ENCODE results near the gene PLEKHA7.
"Not testable (repeated sequence)": the region's sequence is repeated elsewhere in the genome, so short reads cannot be mapped to it uniquely, and the experiment has no call there.

PLEKHA7 gene

DNA sequence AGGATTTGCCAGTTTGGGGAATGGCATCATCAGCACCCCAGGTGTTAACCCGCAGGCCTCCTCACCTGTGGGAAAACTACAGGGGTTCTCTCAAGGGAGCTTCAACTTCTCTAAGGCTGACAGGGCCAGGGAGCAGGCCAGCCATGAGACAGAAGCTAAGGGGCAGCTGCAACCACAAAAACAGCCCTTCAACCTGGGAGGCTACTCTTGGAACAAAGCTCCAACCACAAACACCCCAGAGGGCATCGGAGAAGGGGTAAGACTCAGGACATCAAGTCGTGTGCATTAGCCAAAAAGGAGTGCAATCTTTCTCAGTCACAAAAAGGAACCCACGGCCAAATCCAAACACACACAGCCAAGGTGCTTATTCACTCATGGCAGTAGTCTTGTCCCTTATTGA lies 103.0 kb downstream of the PLEKHA7 start:
- no peak for DNase-seq (ENCODE audit: low spot score)

DNA sequence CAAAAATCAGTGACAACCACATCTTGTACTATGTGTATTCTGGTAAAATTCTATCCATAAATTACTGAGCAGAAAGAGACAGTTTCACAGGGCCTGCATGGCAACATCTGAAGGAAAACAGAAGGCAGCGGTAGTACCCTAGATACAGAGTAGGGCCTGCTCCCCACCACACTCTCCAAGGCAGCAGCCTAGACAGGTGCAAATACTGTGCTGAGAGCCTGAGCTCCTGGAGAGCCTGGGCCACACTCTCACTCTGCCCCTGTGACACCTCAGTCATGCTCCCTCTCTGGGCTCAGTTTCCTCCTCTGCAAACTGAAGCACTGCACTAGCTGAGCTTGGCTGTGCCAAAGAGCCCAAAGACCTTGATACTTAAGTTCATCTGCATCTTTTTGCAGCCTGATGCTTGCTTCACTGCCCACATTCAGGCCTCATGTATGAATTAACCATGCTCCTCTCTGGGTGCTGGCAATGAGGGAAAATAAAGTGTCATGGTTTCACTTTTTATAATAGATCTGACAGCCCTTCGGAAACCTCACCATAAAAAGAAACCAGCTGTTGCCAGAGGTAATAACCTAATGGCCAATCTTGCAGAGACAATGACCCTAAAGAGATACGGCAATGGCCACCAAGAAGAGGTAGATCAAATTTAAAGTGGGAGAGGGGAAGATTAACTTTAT lies 104.7 kb downstream of the PLEKHA7 start:
- no peak for DNase-seq (ENCODE audit: low spot score)

DNA sequence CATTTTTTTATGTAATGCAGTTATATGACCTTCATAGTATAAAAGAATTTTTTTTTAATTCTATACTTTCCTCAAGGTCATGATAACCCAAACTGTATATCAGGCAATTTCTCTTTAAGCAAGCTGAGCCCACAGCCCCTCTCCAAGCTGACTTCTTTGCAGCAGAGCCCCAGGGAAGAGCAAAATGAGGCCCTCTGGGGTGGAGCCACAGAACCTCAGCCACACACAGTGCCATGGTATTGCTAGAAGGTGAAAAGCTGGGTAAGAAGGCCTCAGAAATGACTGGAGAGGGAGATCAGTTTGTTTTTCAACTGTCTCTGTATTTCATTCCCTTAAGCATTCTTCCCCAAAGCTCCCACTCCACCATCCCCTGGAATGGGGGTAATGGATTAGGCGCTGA lies 108.8 kb downstream of the PLEKHA7 start:
- no peak for DNase-seq (ENCODE audit: low spot score)

DNA sequence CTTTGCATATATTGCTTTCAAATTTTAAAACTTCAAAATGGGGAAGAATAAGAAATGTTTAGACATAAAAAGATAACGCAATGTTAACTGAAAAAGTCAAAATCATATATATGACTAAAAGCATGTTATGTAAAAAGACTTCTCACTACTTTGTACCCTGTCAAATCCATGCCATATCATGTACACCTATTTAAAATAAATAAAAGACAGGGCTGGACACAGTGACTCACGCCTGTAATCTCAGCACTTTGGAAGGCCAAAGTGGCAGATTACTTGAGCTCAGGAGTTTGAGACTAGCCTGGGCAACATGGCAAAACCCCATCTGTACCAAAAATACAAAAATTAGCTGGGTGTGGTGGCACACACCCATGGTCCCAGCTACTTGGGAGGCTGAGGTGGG lies 109.5 kb downstream of the PLEKHA7 start:
- DNase-seq (ENCODE audit: low spot score), result not testable (repeated sequence)

DNA sequence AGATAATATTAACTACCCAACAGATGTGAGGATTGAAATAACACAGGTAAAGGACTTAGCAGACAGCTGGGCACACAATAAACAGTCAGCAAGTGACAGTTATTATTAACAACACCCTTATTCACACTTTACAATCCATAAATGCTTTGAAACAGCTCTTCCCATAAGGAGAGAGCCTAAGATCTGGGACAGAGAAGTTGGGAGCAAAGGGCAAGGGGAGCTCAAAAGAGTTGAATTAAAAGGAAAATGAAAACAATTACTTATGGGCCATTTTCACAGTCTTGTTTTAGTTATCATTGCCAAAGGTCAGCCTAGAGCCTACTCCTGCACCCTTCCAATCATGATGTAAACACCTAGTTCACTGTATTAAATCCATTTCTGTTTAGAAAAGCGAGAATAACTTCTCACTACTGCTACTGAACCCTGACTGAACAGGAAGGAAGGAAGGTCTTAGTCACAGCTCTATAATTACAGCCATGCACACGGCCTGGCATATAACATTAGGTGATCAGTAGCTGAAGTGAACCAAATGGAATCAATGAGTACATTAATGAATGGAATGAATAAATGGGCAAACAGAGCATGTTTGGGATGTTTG lies 111.3 kb downstream of the PLEKHA7 start:
- DNase-seq (ENCODE audit: low spot score), result no peak

DNA sequence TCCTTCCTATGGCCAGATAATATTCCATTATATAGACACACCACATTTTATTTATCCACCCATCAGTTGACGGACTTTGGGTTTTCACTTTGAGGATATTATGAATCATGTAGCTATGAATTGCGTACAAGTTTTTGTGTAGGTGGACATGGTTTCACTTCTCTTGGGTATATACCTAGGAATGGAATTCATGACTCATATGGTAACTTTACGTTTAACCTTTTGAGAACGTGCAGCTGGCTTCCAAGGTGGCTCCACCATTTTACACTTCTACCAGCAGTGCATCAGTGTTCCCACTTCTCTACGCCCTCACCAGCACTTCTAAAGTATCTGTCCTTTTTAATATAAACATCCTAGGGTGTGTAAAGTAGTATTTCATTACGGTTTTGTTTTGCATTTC lies 112.0 kb downstream of the PLEKHA7 start:
- DNase-seq (ENCODE audit: low spot score), result no peak

DNA sequence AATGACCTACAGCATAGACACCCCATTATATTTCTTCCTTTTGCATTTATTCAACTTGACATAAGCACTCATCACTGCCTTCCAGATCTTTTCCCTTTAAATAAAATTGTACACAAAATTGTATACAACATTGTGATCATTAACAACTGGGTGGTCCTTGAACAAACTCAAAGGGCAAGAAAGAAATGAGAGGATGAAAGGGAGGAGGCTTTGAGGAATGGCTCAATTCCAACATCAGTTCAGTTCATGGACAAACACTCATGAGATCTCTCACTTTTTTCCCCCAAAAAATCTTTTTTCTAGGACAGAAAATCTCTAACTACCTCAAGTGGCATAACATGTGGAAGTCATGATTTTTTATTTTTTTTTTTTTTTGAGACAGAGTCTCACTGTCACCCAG lies 113.7 kb downstream of the PLEKHA7 start:
- no peak for DNase-seq (ENCODE audit: low spot score)

DNA sequence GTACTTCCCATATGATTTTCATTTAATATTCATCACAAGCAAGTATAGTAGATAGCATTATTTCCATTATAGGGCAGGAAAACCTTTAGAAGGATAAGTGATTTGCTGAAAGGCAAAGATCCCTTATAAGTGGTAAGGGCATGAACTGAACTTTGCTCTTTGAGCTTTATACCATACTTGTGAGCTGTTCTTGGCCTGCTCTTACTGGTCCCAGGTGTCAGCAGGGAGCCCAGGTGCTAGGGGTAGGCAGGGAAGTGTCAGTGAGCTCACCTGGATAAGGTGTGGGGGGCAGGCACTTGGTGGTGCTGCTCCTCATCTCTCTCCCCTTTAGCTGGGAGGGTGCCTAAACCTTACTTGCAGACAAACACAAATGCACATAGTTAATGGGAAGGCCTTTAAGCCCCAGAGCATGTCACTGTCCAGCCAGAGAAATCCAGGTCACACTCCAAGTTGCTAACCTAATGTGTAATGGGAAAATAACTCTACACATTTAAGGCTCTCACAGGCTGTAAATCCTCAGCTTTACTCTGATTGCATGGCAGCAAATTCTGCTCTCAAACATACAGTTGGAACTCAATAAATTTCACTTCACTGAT lies 114.4 kb downstream of the PLEKHA7 start:
- no peak for DNase-seq (ENCODE audit: low spot score)

DNA sequence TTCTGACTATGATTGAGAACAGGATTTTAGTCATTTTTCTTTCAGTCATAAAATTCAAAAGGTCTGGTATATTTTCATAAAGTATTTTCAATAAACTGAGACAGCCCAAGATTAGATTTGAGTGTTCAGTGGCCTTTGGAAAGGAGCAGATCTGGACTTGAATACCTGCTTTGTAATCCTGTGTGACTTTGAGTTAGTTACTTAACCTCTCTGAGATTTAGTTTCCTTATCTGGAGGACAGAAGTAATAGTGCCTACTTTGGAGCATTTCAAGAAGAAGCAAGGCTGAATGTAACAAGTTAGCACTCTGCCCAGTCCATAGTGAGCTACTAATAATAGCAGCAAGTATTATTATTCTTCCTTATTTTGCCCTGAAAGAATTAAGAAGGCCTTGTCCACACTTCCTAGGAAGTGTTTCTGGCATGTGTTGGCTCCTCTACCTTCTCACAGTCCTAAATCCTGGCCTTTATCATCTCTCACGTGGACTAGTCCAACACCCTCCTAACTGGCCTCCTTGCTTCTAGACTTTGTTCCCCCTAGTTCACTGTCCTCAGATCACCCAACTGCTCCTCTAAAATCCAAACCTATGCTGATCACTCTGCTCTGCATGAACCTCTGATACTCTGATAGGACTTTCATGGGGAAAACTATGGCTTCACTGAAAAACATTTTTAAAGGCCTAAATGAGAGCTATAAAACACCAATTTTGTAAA lies 115.8 kb downstream of the PLEKHA7 start:
- no peak for DNase-seq (ENCODE audit: low spot score)

DNA sequence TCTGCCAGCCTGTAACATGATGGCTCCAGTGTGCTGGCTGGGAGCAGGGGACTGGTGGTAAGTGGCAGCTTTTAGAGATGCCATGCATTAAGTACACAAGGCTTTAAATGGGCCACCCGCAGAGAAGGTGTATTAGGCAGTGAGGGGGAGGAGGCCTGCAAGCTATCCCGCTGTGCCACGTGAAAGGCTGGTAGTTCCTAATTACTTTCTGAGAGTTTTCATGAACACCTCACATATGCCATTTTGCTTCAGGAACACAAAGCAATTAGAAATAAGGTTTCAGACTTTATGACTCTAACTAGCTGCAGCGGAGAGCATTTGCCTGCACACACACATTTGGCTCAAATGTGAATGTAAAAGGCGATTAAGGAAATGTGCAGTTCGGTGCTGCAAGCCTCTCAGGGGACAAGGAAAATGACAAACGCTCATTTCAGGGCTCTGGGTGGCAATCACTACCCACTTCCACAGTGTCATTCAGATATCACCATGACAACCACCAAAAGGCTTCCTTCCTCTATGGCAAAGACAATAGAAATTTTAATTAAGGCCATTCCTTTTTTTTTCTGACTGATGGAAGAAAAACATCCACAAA lies 116.6 kb downstream of the PLEKHA7 start:
- DNase-seq (ENCODE audit: low spot score), result no peak

DNA sequence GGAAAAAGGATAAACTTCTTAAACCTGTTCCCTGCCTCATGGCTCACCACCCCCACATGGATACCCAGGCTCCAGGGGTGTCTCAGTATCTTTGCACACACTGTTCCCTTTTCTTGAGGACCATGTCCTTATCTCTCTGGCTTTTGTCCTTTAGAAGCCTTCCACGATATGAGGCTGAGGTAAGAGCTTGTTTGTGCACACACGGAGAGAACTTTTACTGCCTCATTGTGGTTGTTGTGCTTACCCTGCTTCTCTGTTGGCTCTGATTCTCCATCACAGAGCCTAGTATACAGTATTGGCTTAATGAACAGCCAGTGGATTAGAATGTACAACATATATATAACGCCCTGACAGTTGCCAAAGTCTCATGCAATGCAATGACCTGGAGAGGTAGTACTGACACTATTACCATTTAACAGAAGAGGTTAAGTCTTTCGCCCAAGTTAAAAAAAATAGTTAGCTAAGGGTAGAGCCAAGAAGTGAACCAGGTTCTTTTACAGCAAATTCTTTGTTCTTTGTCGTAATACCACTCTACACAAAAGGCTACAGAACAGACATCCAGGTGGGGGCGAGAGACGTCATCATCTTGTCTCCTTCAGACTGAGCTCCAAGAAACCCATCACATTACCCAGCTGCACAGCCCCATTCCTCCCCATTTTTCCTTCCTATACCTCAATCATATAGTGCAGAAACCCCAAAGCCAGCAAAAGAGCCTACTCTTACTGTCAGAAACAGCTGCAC lies 117.3 kb downstream of the PLEKHA7 start:
- DNase-seq (ENCODE audit: low spot score), result no peak

DNA sequence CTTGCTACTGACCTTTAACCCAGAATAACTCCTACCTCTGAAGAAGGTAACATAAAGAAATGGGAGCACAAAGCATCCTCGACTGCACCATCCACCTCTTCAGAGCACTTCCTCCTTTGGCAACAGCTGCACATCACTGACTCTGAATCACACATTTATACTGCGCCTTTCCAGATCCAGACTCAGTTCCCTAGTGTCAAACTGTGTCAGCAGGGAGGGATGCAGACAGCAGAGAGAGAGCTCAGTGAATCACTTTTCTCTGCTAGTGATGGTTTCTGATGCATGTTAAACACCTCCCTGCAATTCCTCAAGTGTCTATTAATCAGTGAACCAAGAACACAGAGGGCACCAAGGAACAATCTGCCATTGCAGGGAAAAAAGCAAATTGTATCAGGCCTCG lies 118.9 kb downstream of the PLEKHA7 start:
- peak; percentile 44 for DNase-seq (ENCODE audit: low spot score)

DNA sequence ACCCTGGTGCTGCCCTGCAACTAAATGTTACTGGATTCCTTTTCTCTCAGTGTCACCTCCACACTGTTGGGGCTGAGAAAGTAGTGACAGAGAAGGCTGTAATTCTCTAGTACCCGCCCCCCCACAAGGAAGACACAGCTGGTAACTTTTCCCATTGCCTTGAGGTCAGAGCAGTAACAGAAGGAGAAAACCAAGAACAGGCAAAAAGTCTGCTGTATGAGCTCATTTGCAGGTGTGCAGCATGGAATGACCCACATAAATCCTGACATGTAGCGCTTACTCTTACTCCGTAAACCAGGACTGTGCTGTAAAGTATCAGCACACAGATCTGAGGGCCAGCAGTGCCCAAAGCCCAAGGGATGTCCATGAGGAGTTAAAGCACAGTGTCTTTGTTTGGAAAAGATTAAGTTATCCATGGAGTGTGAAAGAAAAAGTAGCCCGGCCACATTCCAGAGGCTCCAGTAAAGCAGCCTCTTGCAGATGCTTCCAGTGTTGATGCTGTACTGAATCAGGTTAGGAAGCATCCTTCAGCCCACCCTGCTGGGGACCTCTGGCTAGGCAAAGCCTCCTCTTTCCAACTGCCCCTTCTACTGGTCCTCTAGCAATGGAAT lies 120.7 kb downstream of the PLEKHA7 start:
- DNase-seq (ENCODE audit: low spot score), result no peak

DNA sequence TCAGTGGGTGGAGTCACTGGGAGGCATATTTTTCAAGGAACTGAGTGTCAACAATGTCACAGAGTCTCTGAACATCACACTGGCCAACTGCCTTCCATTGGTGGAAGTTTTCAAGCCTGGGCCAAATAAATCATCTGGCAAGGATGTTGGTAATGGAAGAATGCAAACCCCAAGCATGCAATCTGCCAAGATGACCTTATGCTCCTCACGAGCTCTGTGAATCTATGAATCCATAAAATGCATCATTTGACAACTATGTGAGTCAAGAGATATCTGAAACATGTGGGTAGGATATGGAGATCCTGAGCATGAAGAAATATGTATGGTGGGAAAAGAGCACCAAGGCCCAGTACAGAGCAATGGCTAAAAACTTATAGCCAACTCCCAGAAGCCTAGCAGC lies 122.2 kb downstream of the PLEKHA7 start:
- peak; percentile 77 for DNase-seq (ENCODE audit: low spot score)

DNA sequence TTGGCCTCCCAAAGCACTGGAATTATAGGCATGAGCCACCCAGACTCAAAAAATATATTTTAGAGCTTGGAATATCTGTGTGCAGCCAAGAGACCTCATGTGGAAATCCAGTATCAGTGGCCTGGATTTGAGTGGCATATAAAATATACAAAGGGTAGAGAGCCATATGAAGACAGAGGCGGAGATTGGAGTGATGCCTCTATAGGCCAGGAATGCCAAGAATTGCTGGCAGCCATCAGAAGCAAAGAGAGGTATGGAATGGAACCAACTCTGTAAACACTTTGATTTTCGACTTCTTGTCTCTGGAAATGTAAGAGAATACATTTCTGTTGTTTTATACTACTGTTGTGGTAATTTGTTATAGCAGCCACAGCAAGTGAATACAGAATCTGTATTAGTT lies 123.0 kb downstream of the PLEKHA7 start:
- DNase-seq (ENCODE audit: low spot score), result no peak

DNA sequence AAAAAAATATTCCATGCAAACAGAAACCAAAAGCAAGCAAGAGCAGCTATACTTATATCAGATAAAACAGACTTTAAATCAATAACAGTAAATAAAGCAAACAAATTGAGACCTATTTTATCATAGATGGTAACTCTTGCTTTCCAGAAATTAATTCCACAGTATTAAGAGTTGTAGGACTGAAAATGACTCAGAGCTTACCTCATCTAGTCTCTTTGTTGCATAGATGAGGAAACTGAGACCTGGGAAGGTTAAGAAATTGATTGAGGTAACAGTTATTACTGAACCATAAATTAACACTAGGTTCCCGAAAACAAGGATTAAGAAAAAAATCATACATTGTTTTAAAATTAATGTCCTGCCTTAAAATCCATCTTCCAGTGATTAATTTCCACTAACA lies 123.8 kb downstream of the PLEKHA7 start:
- no peak for DNase-seq (ENCODE audit: low spot score)

DNA sequence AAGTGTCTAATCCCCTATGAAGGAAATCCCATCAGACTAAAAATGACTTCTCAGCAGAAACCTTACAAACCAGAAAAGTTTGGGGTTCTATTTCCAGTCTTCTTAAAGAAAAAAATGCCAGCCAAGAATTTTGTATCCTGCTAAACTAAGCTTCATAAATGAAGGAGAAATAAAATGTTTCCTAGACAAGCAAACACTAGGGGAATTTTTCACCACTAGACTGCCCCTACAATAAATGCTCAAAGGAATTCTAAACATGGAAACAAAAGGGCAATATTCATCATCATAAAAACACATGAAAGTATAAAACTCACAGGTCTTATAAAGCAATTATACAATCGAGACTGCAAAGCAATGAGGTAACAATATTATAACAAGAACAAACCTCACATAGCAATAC lies 124.3 kb downstream of the PLEKHA7 start:
- DNase-seq (ENCODE audit: low spot score), result no peak

DNA sequence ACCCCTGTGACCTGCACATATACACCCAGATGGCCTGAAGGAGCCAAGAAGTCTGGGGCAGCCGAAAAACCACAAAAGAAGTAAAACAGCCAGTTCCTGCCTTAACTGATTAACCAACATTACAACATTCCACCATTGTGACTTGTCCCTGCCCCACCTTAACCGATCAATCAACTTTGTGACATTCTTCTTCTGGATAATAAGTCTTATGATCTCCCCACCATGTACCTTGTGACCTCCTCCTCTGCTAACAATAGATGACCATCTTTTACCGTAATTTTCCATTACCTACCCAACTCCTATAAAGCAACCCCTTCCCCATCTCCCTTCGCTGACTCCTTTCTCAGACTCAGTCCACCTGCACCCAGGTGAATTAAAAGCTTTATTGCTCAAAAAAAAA lies 125.2 kb downstream of the PLEKHA7 start:
- not testable (repeated sequence) for DNase-seq (ENCODE audit: low spot score)

DNA sequence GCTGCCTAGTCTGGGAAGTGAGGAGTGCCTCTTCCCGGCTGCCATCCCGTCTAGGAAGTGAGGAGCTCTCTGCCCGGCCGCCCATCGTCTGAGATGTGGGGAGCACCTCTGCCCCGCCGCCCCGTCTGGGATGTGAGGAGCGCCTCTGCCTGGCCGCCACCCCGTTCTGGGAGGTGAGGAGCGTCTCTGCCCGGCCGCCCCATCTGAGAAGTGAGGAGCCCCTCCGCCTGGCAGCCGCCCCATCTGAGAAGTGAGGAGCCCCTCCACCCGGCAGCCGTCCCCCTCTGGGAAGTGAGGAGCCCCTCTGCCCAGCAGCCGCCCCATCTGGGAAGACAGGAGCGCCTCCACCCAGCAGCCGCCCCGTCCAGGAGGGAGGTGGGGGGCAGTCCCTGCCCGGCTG lies 126.3 kb downstream of the PLEKHA7 start:
- DNase-seq (ENCODE audit: low spot score), result not testable (repeated sequence)

DNA sequence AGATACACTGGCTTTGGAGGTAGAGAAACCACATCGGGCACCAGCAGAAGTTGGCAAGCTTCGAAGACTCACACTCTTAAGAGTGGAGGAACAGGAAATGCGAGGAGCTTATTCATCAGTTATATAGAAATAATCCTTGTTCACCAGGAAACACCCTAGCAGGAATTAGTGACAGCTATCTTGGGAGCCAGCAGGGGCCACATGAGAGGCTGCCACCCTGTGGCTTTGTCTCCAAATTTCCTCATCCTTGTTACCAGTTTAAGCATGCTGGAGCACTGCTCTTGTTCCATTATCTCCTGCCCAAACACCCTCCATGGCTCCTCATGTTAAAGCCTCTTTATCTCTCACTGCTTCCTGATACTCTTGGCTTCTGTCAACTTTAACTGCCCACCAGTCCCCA lies 131.0 kb downstream of the PLEKHA7 start:
- DNase-seq (ENCODE audit: low spot score), result no peak

DNA sequence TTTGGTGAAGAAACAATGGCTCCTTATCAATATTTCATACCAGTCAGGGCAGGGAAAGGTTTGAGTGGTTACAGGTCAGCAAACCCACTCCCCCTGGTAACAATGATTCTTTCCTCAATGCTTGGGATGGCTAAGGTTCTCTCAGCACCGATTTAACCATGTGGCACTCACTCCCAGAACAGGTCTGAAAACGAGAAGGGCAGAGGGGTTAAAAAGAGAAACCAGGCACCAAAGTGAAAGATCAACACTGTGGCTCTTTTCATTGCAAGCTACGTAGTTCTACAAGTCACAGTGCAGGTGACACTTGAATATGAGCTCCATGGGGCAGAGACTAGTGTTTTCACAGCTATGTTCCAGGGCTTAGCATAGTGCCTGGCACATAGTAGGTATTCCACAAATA lies 132.4 kb downstream of the PLEKHA7 start:
- DNase-seq (ENCODE audit: low spot score), result no peak

Measured in AG20443 (cell line).